ENCODE results near the gene RPS14. TPM values are rescaled to one million over a fixed set of nuclear protein-coding genes. Genes with fewer than 3 reads are reported as not detected.

RPS14 gene
- total and polyA plus RNA-seq, 9 of the 15 experiments (the other 6 are each of a cell fraction or from before 2014, with no cell fraction given) = 1,824 to 5,983 (median 3,017) TPM

DNA sequence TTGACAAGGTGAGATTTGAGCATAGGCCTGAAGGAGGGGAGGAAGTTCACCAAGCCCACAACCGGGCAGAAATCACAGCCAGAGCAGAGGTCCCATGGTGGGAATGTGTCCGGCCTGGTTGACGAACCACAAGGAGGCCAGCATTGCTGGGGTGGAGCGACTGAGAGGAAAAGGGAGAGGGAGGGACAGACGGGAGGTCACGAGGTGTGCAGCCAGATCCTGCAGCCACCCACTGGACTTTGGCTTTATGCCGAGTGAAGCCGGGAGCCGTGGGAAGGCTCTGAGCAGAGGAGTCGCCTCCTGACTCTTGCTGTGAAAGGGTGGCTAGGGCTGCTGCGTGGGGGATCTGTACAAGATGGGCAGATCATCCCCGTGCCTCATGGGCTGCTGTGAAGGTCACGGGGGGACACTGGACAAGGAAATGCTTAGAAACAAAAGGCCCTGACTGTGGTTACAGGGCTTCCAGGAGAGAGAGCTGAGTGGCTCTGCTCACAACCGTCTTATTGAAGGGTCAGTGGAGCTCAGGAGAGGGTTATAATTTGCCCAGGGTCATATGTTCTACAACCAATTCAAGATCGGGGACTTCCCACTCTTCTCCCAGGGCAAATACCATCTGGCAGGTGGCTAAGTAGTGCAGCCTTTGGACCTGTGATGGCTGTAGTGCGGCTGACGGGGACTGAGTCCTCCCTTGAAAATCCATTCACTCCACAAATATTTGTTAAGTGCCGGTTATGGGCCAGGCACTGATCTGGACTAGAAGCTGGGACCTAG is 21.2 kb downstream of the RPS14 start (continued):
- TF ChIP-seq, protein P1, sequence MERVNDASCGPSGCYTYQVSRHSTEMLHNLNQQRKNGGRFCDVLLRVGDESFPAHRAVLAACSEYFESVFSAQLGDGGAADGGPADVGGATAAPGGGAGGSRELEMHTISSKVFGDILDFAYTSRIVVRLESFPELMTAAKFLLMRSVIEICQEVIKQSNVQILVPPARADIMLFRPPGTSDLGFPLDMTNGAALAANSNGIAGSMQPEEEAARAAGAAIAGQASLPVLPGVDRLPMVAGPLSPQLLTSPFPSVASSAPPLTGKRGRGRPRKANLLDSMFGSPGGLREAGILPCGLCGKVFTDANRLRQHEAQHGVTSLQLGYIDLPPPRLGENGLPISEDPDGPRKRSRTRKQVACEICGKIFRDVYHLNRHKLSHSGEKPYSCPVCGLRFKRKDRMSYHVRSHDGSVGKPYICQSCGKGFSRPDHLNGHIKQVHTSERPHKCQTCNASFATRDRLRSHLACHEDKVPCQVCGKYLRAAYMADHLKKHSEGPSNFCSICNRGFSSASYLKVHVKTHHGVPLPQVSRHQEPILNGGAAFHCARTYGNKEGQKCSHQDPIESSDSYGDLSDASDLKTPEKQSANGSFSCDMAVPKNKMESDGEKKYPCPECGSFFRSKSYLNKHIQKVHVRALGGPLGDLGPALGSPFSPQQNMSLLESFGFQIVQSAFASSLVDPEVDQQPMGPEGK (CRISPR knock-in tag; IDR thresholded peaks at IDR 0.05; ENCODE audit: borderline replicate concordance) = no peak
- no peak for TF ChIP-seq RFX1 (IDR thresholded peaks at IDR 0.05)
- TF ChIP-seq TARDBP (IDR thresholded peaks at IDR 0.05) = no peak
- TF ChIP-seq ZNF384 (IDR thresholded peaks at IDR 0.05; ENCODE audit: low read depth, low read length) = no peak
- TF ChIP-seq NCOA4 (IDR thresholded peaks at IDR 0.05; ENCODE audit: partially characterized antibody) = no peak
- peak; percentile 69; the same call in 1 of the 2 replicates for TF ChIP-seq RAD51 (IDR thresholded peaks at IDR 0.05; ENCODE audit: borderline replicate concordance, low read depth)
- TF ChIP-seq HDAC2 (IDR thresholded peaks at IDR 0.05) = no peak
- TF ChIP-seq L3MBTL2 (IDR thresholded peaks at IDR 0.05) = peak; percentile 39
- no peak for TF ChIP-seq ZNF239 (CRISPR knock-in tag; IDR thresholded peaks at IDR 0.05)
- no peak for TF ChIP-seq CEBPB (tag; IDR thresholded peaks at IDR 0.05)
- no peak for TF ChIP-seq ZFPM2 (CRISPR knock-in tag; IDR thresholded peaks at IDR 0.05)
- TF ChIP-seq, protein P2, sequence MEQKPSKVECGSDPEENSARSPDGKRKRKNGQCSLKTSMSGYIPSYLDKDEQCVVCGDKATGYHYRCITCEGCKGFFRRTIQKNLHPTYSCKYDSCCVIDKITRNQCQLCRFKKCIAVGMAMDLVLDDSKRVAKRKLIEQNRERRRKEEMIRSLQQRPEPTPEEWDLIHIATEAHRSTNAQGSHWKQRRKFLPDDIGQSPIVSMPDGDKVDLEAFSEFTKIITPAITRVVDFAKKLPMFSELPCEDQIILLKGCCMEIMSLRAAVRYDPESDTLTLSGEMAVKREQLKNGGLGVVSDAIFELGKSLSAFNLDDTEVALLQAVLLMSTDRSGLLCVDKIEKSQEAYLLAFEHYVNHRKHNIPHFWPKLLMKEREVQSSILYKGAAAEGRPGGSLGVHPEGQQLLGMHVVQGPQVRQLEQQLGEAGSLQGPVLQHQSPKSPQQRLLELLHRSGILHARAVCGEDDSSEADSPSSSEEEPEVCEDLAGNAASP (IDR thresholded peaks at IDR 0.05) = no peak; the same call in 1 of the 2 replicates
- TF ChIP-seq ZNF584 (CRISPR knock-in tag; IDR thresholded peaks at IDR 0.05; ENCODE audit: low read depth) = peak; percentile 37; the same call in 1 of the 2 replicates
- no peak for TF ChIP-seq NR2C2 (CRISPR knock-in tag; IDR thresholded peaks at IDR 0.05)
- TF ChIP-seq NR2C2 (tag; IDR thresholded peaks at IDR 0.05) = peak; percentile 55; the same call in 1 of the 2 replicates
- TF ChIP-seq CBX8 (IDR thresholded peaks at IDR 0.05; ENCODE audit: borderline replicate concordance, extremely low read depth, low read depth, low read length, poor library complexity, severe bottlenecking) = no peak
- TF ChIP-seq KDM2B (CRISPR knock-in tag; IDR thresholded peaks at IDR 0.05) = no peak
- no peak for TF ChIP-seq SMARCE1 (IDR thresholded peaks at IDR 0.05)
- TF ChIP-seq, protein P3, sequence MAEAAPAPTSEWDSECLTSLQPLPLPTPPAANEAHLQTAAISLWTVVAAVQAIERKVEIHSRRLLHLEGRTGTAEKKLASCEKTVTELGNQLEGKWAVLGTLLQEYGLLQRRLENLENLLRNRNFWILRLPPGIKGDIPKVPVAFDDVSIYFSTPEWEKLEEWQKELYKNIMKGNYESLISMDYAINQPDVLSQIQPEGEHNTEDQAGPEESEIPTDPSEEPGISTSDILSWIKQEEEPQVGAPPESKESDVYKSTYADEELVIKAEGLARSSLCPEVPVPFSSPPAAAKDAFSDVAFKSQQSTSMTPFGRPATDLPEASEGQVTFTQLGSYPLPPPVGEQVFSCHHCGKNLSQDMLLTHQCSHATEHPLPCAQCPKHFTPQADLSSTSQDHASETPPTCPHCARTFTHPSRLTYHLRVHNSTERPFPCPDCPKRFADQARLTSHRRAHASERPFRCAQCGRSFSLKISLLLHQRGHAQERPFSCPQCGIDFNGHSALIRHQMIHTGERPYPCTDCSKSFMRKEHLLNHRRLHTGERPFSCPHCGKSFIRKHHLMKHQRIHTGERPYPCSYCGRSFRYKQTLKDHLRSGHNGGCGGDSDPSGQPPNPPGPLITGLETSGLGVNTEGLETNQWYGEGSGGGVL (CRISPR knock-in tag; IDR thresholded peaks at IDR 0.05) = no peak
- TF ChIP-seq NFYB (IDR thresholded peaks at IDR 0.05; ENCODE audit: extremely low read depth, insufficient read length) = no peak
- 0 out of 2 replicates have a peak, but pooled peaks have one; percentile 24 for TF ChIP-seq ZNF175 (CRISPR knock-in tag; IDR thresholded peaks at IDR 0.05; ENCODE audit: low read depth)
- no peak for TF ChIP-seq ZNF134 (CRISPR knock-in tag; conservative IDR thresholded peaks at IDR 0.05)
- peak in 1 of 2 experiments; percentile 15; a peak in 1 of 4 replicates for TF ChIP-seq RCOR1 (IDR thresholded peaks at IDR 0.05; ENCODE audit: borderline replicate concordance in 1 of 2, low read depth in 2 of 2, low read length in 2 of 2)
- TF ChIP-seq NRF1 (conservative IDR thresholded peaks at IDR 0.05 in 1 of 2, IDR thresholded peaks at IDR 0.05 in 1 of 2) = peak in 1 of 2 experiments; percentile 60; a peak in 3 of 4 replicates
